GM12874 (cell line): ENCODE data around the gene UBASH3B.

Experiments used
- TF ChIP-seq, protein P1 (sequence below): IDR thresholded peaks from 2 replicates; pipeline ENCODE4 v1.5.1; 2011; ENCODE audit warnings: low read depth, mild to moderate bottlenecking, control low read depth, low read length, moderate library complexity; ENCODE audit not compliant: insufficient read depth

Gene UBASH3B

GRCh38 chr11:122754553-122755322 lies 99.2 kb downstream of the UBASH3B start:
- TF ChIP-seq, protein P1, sequence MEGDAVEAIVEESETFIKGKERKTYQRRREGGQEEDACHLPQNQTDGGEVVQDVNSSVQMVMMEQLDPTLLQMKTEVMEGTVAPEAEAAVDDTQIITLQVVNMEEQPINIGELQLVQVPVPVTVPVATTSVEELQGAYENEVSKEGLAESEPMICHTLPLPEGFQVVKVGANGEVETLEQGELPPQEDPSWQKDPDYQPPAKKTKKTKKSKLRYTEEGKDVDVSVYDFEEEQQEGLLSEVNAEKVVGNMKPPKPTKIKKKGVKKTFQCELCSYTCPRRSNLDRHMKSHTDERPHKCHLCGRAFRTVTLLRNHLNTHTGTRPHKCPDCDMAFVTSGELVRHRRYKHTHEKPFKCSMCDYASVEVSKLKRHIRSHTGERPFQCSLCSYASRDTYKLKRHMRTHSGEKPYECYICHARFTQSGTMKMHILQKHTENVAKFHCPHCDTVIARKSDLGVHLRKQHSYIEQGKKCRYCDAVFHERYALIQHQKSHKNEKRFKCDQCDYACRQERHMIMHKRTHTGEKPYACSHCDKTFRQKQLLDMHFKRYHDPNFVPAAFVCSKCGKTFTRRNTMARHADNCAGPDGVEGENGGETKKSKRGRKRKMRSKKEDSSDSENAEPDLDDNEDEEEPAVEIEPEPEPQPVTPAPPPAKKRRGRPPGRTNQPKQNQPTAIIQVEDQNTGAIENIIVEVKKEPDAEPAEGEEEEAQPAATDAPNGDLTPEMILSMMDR = peak; percentile 65

- TF ChIP-seq, protein P1 = no peak
Measured at GRCh38 chr11:122755409-122755808, 99.9 kb downstream of the UBASH3B start.

- TF ChIP-seq, protein P1 = no peak
Measured at GRCh38 chr11:122755941-122756340, 100.4 kb downstream of the UBASH3B start.

DNA sequence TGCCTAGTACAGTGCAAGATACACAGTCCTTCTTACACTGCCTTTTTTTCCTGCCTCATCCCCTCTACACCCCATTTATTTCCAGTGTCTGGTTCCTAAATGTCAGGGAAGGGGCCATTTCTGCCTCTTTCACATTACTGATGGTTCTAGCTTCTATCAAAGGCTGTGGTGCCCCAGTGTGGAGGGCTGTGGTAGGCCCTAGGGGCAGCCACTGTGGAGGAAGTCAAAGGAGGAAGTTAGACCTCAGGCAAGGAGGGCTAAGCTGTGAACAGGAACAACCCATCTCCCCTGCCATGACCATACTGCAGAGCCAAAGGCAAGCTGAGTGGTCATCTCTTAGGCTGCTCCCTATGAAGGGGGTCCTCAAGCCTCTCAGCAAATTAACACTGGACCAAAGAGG lies 100.9 kb downstream of the UBASH3B start:
- TF ChIP-seq, protein P1 = peak; percentile 55

GRCh38 chr11:122757201-122757600 lies 101.7 kb downstream of the UBASH3B start:
- TF ChIP-seq, protein P1 = no peak

- TF ChIP-seq, protein P1 = no peak
Measured at GRCh38 chr11:122758339-122758738, 102.8 kb downstream of the UBASH3B start.

GRCh38 chr11:122758974-122759373 lies 103.5 kb downstream of the UBASH3B start:
- TF ChIP-seq, protein P1 = no peak
